Measurements from ENCODE around the gene BCAM.

Gene BCAM

DNA sequence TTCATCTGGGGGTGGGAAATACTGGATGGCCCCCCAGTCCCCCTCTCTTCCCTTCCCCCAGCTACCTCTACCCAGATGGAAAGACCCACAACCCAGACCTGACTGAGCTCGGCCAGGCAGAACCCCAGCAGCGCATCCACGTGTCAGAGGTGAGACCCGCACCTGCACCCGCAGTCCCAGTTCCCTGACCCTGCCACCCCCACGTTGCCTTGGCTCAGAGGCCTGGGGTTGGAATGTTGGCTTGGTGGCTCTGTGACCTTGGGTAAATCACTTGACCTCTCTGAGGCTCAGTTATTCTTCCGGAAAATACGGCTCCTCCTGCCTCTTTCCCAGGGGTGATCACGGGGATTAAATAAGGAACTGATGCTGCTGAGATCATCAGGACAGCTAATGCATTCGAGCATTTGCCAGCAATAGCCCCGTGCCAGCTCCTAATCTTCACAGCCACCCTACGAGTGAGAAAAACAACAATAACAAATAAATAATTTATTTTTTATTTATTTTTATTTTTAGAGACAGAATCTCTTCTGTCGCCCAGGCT is 18.9 kb upstream of the BCAM start:
- DNase-seq (ENCODE audit: low spot score): no peak

DNA sequence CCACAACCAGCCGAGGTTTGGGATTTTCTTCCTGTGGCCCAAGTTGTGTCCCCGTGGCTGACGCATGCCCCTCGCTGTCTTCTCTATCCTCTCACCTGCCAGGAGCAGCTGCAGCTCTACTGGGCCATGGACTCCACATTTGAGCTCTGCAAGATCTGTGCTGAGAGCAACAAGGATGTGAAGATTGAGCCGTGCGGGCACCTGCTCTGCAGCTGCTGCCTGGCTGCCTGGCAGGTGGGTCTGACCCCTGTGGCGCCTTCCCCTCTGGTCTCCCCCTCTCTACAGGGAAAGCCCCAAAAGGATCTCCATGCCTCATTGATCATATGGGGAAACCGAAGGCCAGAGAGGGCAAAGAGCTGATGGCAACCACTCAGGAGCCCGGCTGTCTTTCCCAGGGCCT is 16.6 kb upstream of the BCAM start:
- no peak for DNase-seq (ENCODE audit: low spot score)

DNA sequence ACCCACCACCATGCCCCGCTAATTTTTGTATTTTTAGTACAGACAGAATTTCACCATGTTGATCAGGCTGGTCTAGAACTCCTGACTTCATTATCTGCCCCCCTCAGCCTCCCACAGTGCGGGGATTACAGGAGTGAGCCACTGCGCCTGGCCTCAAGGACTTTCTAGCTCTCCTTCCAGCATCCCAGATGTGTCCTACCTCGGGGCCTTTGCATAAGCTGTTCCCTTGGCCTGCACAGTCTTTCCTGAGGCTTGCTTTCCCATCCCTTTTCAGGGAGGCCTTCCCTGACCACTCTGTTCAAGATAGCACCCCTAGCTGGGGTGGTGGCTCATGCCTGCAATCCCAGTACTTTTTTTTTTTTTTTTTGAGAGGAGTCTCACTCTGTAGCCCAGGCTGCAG is 14.3 kb upstream of the BCAM start:
- no peak for DNase-seq (ENCODE audit: low spot score)

DNA sequence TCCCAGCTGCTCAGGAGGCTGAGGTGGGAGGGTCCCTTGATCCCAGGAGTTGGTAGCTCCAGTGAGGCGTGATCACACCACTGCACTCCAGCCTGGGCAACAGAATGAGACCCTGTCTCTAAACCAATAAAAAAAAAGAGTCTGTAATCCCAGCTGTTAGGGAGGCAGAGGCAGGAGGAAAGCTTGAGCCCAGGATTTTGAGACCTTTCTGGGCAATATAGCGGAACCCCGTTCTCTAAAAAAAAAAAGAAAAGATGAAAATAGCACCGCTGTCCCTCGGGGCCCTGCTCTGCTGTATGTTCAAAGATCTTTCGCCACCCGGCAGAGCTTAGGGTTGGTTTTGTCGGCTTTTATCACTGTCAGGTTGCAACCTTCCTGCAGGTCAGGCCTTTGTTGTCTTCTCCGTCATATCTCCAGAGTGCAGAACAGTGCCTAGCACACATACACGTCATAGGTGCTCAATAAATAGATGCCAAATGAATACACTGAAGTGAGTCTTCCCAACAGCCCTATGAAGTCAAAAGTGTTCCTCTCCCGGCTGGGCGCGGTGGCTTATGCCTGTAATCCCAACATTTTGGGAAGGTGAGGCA is 13.4 kb upstream of the BCAM start:
- no peak for DNase-seq (ENCODE audit: low spot score)

DNA sequence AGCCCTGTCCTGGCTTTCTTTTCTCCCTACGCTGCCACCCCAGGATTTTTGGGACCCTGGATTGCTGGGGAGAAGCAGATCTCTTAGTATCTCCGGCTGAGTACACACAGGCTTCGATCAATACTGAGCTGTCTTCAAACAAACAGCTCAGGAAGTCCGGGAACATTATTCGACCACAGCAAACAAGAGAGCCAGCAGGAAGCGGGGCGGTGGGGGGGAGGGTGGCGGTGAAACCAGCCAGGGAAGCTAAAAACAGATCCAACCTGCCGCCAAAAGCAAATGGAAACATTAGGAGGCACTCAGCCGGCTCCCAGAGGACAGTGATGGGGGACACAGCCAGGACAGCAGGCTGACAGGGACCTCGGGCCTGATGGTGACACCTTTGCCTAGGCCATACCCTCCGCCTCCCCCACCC is 12.2 kb upstream of the BCAM start:
- no peak for DNase-seq (ENCODE audit: low spot score)

DNA sequence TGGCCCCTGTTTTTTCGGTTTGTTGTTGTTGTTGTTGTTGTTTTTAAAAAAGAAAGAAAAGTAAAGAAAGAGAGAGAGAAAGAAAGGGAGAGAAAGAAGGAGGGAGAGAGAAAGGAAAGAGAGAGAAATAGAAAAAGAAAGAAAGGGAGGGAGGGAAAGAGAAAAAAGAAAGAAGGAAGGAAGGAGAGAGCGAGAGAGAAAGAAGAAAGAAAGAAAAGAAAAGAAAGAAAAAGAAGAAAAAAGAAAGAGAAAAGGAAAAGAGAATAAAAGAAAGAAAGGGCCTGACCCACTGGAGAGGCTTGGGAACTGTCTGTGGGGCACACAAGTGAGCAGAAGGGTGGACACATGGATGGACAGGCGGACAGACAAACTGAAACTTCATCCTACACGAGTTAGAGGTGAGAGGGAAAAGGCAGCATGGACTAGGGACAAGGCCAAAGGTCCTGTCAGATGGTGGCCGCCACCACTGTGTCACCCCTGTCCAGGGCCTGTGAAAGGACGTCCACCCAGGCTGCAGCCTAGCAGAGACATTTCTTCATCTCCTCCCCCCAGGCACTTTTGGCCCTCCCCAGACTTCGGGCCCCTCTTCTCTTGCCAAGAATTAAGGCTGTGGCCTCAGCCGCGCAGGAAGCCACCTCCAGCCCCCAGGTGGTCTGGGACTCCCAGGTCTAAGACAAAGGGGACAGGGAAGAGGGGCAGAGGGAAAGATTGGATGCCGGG is 9.1 kb upstream of the BCAM start:
- no peak for DNase-seq (ENCODE audit: low spot score)

DNA sequence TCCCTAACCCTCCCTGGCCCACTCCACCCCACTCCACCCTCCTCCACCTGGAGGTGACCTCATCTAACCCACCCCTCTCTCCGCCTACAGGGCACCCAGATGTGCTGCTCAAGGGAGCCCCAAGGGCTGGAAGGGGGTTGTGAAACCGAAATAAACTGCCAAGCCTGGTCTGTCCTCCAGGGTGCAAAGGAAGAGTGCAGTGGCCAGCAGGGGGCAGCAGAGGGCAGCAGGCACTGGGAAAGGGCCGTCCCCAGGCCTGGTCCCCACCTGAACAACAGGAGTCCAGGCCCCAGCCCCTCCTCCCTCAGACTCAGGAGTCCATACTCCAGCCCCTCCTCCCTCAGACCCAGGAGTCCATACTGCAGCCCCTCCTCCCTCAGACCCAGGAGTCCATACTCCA is 8.4 kb upstream of the BCAM start:
- peak; percentile 80 for DNase-seq (ENCODE audit: low spot score)

- DNase-seq (ENCODE audit: low spot score): no peak
Observed at GRCh38 chr19:44803442-44804428, 5.2 kb upstream of the BCAM start.

DNA sequence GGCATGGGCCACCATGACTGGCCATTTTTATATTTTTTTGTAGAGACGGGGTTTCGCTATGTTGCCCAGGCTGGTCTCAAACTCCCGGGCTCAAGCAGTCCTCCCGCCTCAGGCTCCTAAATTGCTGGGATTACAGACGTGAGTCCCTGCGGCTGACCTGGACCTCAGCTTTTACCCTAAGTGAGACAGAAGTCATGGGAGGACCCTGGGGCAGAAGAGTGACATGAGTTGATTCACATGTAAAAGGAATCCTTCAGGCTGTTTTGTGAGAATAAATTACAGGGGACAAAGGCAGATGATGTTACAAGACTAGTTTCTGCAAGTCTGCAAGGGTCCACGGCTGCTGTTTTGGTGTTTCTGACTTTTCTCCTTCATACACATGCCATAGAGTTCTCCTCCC is 2.6 kb upstream of the BCAM start:
- DNase-seq (ENCODE audit: low spot score): no peak

DNA sequence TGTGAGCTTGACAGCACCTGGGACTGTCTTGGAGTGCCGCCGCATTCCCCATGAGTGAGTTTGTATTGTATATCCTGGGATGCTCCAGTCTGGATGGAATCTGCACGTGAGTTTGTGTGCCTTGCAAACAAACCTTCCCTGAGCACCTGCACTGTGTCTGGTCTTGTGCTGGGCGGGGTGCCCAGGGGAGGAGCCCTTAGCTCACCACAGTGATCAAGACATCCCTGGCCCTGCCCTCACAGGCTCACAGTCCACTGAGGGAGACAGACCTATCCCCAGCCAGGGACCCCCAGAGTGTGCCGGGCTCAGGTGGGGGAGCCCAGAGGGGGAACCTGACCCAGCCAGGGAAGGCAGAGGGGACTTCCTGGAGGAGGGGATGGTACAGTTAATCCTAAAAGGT is 1.7 kb upstream of the BCAM start:
- DNase-seq (ENCODE audit: low spot score): no peak

- DNase-seq (ENCODE audit: low spot score): no peak
Observed at GRCh38 chr19:44807652-44808462, 1.0 kb upstream of the BCAM start.

DNA sequence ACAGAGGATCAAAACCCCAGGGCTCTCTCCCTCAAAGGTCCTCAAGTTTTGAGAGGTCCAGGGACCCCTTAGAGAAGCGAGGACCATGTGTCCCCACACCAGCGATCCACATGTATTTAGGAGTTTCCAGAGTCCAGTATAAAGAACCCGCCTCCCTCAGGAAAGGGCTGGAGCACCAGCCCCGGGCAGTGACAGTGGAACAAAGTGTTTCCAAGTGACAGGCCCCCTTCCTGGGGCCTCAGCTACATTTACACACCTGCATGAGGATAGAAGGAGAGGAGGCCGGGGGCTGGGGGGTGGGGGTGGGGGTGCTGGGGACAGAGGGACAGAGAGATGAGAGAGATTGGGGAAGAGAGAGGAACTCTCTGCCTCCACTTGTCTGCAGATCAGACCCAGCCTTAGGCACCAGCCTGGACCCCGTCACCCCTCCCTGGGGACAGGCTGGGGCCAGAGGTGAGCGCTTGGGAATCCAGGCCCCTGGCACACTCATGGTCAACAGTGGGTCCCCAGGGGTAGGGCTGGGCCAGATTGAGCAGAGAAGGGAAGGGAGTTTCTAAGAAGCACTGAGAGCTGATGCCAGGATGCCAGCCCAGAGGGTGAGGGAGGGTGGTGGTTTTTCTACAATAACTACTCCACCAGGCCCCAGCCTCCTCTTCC is 802 bp downstream of the BCAM start:
- no peak for DNase-seq (ENCODE audit: low spot score)

- DNase-seq (ENCODE audit: low spot score): no peak
Observed at GRCh38 chr19:44810234-44811121, 1.6 kb downstream of the BCAM start.

- DNase-seq (ENCODE audit: low spot score): no peak
Observed at GRCh38 chr19:44811122-44811419, 2.2 kb downstream of the BCAM start.

GRCh38 chr19:44812142-44812718 is 3.3 kb downstream of the BCAM start:
- DNase-seq (ENCODE audit: low spot score): no peak

DNA sequence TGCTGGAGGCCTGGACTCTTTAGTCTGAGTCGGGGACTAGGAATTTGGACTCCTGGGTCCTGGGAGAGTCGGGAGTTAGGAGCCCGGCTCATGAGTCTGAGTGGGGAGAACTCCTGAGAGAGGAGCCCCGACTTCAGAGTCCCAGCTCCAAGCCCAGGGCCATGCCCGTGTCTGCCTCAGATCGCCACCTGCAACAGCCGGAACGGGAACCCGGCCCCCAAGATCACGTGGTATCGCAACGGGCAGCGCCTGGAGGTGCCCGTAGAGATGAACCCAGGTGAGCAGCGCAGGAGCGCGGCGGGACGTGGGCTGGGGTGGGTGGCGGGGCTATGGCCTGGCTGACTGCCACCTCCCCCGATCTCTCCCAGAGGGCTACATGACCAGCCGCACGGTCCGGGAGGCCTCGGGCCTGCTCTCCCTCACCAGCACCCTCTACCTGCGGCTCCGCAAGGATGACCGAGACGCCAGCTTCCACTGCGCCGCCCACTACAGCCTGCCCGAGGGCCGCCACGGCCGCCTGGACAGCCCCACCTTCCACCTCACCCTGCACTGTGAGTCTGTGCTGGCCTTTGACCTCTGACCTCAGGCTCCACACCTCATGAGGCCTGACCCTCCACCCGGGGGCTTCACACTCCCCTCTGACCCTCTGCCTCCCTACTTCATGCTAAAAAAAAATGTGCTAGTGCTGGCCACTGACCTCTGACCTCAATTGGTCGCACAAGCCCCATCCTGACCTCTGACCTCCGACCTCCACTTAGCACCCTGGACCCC is 4.4 kb downstream of the BCAM start:
- no peak for DNase-seq (ENCODE audit: low spot score)

- DNase-seq (ENCODE audit: low spot score): no peak
Observed at GRCh38 chr19:44813841-44814470, 5.1 kb downstream of the BCAM start.

GRCh38 chr19:44814517-44814916 is 5.6 kb downstream of the BCAM start:
- no peak for DNase-seq (ENCODE audit: low spot score)

- DNase-seq (ENCODE audit: low spot score): no peak
Observed at GRCh38 chr19:44816301-44816700, 7.4 kb downstream of the BCAM start.

All from CD4-positive, alpha-beta T cell treated with Interleukin-2 at 100 ng/mL for 4 hours (primary cell).